ENCODE data around the gene SPIRE2.
"Not testable (repeated sequence)": the region's sequence is repeated elsewhere in the genome, so short reads cannot be mapped to it uniquely, and the experiment has no call there.

SPIRE2 gene

DNA sequence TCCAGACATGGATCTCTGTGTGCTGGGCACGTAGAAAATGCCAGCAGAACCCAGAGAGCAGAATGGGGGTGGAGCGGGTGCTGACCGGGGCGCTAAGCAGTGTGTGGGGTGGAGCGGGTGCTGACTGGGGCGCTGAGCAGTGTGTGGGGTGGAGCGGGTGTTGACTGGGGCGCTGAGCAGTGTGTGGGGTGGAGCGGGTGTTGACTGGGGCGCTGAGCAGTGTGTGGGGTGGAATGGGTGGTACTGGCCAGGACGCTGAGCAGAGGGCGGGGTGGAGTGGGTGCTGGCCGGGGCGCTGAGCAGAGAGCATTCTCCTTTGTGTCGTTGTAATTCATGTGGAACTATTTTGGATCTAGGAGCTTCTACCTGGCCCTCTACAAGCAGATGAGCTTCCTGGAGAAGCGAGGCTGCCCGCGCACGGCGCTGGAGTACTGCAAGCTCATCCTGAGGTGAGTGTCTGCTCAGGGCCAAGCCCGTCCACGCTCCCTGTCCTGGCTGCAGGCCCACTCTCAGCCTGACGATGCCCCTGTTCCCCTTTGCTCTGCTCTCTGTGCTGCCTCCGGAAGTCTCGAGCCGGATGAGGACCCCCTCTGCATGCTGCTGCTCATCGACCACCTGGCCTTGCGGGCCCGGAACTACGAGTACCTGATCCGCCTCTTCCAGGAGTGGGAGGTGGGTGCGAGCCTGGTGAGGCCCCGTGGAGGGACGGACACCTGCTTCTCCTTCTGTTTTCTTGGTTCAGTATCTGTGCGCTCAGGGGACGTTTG lies 70.1 kb downstream of the SPIRE2 start:
- DNase-seq (ENCODE audit: low read depth), result no peak

DNA sequence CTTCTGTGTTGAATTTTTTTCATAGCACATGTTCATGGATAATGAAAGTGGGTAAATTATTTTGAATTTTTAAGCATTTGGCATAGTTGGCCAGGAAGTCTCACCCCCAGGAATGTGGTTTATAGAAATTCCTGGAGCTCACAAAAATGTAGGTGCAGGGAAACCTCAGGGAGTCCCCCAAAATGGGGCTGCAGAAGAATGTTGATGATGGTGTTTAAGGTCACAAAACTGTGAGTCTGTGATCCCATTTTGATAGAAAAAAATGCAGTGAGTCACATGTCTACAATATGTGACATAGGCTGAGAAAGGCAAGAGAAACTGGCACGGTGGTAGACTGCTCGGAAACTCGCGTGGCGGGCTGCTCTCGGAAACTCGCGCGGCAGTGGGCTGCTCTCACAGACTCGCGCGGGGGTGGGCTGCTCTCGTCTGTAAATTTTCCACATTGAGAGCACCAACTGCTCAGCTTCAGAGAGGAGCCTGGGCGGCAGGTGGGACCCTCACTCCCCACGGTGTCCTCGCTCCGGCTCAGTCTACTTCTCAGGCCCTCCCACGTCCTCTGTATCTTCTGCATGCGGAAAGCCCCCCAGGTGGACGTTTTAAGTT lies 71.7 kb downstream of the SPIRE2 start:
- no peak for DNase-seq (ENCODE audit: low read depth)

DNA sequence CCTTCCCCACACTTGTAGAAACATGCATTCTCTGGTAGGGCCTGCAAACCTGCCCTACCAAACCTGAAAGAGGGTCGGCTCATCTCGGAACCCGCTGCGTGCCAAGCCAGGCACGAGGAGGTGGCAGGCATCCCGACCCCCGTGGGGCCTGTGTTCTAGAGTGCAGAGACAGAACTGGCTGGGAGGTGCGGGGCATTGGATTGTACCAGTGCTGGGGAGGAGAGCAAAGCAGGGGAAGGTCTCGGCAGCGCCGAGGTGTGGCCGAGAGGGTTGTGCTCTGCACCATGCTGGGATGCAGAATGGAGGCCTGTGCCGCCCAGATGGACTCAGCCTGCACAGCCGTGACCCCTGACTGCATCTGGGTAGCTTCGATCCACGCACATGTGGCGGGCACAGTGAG lies 72.6 kb downstream of the SPIRE2 start:
- DNase-seq (ENCODE audit: low read depth), result no peak

DNA sequence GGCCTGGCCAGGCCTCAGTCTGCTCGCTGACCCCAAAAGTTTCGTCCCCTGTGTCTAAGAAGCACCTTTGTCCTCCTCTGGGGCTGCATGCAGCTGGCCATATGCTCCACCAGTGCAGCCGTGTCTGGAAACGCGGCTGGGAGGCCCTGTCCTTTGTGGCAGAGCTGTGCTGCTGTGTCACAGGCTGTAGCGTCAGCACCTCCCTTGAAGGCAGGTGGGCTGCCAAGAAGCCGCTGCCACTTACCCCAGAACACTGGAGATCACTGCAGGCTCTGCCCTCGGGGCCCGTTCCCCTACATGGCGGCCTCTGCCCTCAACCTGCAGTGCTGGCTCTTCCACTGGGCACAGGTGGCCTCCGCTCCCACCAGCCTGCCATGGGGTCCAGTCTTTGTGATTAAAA lies 74.7 kb downstream of the SPIRE2 start:
- no peak for DNase-seq (ENCODE audit: low read depth)

DNA sequence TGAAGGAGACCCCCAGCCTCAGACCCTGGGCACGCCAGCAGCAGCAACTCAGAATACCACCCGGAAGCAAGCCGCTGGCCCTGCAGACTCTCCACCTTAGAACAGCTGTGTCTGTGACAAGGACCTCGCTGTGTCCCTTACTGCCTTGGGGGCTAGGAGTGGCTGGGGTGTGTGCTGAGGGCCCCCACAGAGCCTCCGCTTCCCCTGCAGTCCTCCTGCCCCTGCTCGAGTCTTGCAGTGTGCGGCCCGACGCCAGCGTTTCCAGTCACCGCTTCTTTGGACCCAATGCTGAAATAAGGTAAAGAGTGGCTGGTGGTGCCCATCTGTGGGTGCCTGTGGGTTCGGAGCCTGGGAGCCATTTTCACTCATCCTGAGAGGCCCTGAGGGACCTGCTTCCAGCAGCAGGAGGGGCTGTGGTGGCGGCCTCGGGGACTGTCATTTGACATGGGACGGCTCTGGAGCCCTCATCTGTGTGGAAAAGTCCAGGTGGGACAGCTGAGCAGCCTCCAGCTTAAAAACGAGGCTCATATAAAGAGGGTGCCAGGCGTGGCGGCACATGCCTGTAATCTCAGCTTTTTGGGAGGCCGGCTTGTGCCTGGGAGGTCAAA lies 75.7 kb downstream of the SPIRE2 start:
- DNase-seq (ENCODE audit: low read depth), result no peak

DNA sequence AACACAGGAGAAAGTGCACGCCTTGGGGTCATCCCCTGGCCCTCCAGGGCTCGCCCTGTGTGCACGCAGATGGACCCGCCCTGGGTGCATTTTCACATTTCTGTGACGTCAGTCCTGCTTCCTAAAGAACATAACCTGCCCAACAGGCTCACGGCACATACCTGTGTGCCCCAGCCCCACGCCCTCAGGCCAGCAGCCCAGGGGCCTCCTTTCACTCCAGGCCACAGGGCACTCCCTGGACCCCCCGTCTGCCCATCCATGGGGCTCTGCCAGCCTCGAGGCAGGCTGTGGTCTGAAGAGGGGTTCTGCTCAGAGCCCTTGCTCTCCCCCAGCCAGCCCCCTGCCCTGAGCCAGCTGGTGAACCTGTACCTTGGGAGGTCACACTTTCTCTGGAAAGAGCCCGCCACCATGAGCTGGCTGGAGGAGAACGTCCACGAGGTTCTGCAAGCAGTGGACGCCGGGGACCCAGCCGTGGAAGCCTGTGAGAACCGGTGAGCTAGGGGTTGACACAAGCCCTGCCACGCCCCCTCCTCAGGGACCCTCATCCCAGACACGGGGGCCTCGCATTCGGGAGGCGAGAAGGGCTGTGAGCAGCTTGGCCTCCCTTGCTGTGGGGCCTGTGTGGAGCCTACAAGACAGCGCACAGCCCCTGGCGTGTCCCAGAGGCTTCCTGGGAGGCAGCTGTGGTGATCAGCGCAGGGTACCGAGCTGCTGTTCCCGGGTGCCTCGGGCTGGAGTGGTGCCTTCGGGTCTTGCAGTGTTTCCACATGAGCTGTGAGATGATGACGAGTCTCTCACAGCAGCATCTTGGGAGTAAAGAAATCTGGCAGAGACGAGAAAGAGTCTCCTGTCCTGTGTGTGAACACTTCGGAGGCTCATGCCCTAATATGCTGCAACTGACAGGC lies 76.6 kb downstream of the SPIRE2 start:
- DNase-seq (ENCODE audit: low read depth), result no peak

DNA sequence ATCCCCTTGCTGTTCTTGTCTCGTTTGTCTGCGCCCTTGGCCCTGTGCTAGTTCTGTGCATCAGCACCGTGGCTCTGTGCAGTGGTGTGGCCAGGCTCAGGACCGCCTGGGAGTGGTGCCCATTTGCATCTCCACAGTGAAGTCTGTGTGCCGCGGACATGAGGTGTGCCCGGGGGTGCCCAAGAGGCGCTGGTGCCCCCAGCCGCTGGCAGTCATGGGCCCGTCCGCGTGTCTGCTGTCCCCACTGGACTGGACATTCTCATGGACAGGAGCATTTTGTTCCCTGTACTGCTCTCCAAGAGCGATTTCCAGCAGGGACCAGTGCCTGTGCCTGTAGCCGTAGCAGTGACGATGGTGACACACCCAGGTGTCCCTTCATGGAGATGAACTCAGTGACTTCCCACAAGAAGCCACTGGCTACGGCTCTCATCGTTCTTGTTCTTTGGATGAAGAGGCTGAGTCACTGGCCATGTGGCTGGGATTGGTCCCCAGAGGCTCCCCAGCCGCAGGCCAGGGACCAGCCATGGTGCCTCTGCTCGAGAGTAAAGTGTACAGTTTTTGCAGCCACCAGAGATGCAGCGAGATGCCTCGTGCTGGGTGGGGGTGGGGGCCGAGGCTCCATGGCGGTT lies 77.3 kb downstream of the SPIRE2 start:
- no peak for DNase-seq (ENCODE audit: low read depth)

DNA sequence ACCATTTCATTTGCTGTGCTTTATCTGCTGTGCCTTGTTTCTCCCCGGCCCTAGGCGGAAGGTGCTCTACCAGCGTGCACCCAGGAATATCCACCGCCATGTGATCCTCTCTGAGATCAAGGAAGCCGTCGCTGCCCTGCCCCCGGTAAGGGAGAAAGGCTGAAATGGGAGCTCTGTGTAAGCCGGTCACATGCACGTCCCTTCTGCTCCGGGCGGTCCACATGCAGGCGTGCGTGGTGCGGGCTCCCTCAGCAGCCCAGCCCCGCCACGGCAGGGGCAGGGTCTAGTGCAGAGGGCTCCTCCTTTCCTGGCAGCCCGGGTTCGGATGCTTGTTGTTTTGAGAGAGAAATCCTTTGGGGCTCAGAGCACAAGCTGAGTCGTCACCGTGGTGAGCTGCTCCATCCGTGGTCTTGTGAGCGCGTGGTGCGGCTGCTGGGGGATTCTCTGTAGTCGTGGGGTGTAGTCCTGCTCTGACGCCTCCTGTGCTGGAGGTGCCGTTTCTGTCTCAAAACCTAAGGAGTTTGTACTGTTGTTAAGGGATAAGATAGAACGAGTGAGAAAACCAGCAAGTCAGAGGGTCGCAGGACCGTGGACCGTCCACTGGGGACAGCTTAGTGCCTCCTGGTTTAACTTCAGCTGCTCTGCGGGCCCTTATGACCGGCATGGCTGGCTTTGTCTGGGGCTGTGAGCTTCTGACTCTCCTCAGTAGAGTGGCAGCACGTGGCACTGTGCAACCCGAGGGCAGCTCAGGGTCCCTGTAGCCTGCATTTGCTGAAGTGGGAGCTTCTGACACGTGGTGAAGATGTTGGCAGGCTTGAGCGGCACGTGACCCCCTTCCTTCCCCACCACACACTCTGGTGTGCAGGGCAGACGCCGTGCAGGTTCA lies 78.1 kb downstream of the SPIRE2 start:
- DNase-seq (ENCODE audit: low read depth), result no peak

DNA sequence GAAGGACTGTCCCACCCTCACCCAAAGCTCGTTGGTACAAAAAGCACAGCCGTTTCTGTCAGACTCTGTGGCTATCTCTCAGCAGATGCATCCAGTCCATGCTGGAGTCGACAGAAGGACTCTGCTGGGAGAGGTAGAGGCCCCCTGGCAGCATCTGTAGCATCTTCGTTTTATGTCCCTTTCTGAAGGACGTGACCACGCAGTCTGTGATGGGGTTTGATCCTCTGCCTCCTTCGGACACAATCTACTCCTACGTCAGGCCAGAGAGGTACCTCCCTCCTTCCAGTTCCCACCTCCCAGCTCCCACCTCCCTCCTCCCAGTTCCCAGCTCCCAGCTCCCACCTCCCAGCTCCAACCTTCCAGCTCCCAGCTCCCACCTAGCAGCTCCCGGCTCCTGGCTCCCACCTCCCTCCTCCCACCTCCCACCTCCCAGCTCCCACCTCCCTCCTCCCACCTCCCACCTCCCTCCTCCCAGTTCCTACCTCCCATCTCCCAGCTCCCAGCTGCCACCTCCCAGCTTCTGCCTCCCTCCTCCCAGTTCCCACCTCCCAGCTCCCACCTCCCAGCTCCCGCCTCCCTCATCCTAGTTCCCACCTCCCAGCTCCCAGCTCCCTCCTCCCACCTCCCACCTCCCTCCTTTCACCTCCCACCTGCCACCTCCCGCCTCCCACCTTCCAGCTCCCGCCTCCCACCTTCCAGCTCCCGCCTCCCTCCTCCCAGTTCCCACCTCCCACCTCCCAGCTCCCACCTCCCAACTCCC lies 79.0 kb downstream of the SPIRE2 start:
- no peak for DNase-seq (ENCODE audit: low read depth)

DNA sequence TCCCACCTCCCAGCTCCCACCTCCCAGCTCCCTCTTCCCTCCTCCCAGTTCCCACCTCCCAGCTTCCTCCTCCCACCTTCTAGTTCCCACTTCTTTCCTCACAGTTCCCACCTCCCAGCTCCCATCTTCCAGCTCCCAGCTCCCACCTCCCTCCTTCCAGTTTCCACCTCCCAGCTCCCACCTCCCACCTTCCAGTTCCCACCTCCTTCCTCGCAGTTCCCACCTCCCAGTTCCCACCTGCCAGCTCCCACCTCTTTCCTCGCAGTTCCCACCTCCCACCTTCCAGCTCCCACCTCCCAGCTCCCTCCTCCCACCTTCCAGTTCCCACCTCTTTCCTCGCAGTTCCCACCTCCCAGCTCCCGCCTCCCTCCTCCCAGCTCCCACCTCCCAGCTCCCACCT lies 80.0 kb downstream of the SPIRE2 start:
- no peak for DNase-seq (ENCODE audit: low read depth)

DNA sequence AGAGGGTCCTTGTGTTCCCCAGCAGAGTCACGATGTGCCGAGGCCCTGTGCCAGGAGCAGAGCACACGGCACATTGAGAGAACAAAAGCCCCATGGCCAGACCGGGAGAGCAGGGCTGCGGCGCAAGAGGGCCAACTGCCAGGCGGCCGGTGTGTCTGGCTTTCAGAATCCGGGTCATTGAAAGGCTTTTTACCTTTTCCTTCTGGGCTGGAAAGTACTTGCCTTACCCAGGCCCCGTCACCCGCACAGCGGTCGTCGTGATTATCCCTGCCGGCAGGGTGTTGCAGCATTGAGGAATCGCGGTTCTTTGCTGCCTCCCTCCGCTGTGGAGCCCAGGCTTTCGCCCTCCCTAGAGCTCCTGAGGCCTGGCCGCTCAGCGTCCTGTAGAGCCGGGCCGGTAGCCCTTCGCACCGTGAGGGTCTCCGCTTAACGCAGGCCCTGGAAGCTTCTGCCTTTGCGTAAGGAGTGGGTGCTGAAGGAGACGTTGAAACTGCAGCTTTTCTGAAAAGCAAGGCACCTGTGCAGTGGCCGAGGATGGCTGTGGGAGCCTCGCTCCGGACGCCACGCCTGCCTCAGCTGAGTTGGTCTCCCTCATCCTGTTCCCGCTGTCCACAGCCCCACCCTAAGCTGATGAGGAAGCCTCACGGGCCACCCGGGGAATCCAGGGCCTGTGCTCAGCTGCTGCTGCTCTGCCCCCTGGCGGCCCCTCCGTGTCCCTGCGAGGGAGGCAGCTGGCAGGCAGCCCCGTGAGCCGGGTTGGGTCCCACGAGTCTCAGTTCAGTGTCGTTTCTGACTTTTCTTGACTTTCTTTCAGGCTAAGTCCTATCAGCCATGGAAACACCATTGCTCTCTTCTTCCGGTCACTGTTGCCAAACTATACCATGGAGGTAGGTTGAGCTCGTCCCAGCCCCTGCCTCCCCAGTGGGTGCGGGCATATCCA lies 81.8 kb downstream of the SPIRE2 start:
- no peak for DNase-seq (ENCODE audit: low read depth)

DNA sequence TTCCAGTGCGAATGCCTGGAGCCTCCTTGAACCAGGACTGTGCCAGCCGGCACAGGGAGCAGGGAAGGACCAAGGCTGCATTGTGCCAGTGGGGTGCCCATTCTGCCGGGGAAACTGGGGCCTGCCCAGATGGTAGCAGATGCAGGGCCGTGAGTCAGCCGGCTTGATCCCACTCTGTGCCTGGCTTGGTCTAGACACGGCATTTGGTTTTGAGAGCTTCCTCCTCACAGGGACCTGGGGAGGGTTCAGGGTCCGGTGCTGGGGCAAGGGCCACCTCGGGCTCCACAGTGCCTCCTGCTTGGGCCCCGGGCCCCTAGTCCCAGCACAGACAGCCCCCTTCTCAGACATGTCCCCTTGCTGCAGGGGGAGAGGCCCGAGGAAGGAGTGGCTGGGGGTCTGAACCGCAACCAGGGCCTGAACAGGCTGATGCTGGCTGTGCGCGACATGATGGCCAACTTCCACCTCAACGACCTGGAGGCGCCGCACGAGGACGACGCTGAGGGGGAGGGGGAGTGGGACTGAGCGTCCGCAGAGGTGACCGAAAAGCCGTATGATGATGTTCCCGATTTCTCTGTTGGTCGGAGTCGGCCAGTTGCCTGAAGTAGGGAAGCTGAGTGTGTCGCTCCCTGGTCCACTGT lies 82.6 kb downstream of the SPIRE2 start:
- no peak for DNase-seq (ENCODE audit: low read depth)

DNA sequence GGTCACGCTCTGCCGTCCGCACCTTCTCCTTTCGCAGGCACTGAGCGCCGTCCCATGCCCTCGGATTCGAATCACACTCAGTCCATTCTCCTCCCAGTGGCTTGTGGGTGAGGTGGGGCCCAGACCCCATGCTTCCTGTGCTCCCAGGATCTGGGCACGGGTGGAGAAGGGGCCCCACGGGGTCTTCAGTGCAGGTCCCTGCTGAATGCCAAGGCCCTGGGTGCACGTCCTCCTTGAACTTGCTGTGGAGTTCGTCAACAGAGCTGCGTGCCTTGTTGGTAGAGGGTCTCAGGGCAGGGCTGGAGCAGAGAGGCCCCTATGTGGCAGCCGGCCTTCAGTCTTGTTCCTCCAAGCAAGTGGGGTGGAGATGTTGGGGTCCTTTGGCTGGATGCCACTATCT lies 83.1 kb downstream of the SPIRE2 start:
- no peak for DNase-seq (ENCODE audit: low read depth)

DNA sequence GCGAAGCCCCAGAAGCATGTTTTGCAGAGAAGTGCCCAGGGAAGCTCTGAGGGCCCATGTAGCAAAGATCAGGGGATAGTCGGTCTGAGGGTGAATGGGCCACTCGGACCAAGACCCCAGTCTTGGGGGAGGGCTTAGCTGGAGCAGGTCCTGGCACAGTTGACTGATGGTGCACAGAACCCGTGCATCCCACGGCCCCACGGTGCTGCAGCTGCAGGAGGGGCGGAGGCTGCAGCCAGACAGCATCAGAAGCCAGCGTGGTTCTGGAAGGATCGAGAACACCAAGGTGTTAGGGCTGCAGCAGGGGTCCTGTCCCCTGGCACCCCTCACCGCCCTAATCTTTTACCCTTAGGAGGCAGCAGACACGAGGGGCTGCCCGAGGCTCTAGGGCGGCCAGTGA lies 83.9 kb downstream of the SPIRE2 start:
- no peak for DNase-seq (ENCODE audit: low read depth)

DNA sequence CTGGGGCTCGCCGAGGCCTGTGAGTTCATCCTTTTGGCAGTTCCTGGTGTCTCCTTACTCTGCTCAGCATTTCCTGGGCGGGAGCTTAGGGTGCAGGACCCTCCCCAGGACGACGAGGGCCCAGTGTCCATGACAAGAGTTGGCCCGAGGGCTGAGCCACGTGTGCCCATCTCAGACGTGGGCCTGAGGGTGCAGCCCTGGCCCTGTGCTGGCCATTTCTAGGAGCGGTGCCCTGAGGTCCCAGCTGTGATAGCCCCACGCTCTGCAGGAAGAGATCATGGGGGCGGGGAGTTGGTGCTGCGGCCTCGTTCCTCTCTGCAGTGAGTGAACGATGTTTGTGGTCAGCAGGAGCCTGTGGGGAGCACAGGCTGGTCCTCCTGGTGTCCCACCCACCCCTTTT lies 84.4 kb downstream of the SPIRE2 start:
- no peak for DNase-seq (ENCODE audit: low read depth)

DNA sequence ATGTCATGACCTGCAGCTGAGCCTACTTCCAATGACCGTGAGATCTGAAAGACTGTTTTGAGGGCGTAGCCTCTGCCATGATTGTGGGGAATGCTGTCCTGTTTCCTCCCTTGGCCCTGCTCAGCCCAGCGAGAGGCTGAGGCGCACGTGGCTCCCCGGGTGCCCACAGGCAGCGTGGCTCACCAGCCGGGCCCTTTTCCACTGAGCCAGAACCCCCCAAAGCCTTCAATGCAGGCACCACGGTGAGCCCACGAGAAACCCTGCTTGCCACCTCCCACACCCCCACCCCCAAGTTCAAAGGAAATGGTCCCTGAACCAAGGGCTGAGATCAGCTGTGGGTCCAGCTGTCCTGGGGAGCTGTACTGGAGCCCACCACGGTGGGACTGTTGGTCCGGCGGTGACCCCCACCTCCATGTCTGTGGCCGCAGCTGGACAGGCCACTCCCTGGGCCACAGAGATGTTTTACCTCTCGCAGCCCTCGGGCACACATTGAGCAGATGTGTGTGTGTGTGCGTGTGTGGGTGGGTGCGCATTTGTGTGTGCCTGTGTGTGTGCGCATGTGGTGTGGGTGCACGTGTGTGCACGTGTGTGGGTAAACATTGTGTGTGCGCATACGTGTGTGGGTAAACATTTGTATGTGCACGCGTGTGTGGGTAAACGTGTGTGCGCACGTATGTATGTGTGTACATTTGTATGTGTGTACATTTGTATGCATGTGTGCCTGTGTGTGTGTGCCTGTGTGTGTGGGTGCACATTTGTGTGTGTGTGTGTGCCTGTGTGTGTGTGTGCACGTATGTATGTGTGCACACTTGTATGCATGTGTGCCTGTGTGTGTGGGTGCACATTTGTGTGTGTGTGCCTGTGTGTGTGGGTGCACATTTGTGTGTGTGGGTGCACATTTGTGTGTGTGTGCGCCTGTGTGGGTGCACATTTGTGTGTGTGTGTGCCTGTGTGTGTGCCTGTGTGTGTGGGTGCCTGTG lies 85.4 kb downstream of the SPIRE2 start:
- no peak for DNase-seq (ENCODE audit: low read depth)

DNA sequence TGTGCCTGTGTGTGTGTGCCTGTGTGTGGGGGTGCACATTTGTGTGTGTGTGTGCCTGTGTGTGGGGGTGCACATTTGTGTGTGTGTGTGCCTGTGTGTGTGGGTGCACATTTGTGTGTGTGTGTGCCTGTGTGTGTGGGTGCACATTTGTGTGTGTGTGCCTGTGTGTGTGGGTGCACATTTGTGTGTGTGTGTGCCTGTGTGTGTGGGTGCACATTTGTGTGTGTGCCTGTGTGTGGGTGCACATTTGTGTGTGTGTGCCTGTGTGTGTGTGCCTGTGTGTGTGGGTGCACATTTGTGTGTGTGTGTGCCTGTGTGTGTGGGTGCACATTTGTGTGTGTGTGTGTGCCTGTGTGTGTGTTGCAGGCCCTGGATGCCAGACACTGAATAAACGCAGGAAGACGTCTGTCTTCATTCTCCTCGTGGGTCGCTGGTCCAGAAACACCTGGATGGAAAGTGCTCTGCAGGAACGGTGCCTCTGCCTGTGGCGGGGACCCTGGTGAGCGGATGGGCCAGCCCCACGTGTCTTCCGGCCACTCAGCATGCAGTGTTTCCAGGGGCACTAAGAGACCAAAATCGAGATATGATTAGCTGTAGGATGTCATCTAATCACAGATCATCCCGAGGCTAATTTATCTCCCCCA lies 86.5 kb downstream of the SPIRE2 start:
- not testable (repeated sequence) for DNase-seq (ENCODE audit: low read depth)

All from GM04503 (cell line).